Keratinocyte (primary cell): ENCODE data around the gene DISP1. TPM values are rescaled to one million over a fixed set of nuclear protein-coding genes. Genes with fewer than 3 reads are reported as not detected.

ENCODE experiments used
- DNase-seq: peaks from one replicate; pipeline ENCODE4 v3.0.0-alpha.2; 2011; ENCODE audit warnings: low read depth, missing footprints, low spot score
- FAIRE-seq: peaks from 2 replicates; lab custom pipeline; 2011; peaks lifted over from hg19 to GRCh38; lab: Jason Lieb, UNC
- H2AFZ ChIP-seq: 2 replicates; pipeline ENCODE4 v1.6.0; 2012; ENCODE audit warnings: low read length, control low read depth, inconsistent platforms; ENCODE audit not compliant: control insufficient read depth
- H3K27ac ChIP-seq: 2 replicates; pipeline ENCODE4 v1.5.1; 2011; ENCODE audit warnings: low read length; ENCODE audit not compliant: control insufficient read depth, insufficient read depth
- H3K27me3 ChIP-seq: 3 replicates; pipeline ENCODE4 v1.6.0; 2011; ENCODE audit warnings: low read length; ENCODE audit not compliant: control insufficient read depth, insufficient read depth; ENCODE audit errors: extremely low read depth
- H3K36me3 ChIP-seq, 2 experiments: 2 replicates in 1 of 2; 3 replicates in 1 of 2; pipeline ENCODE4 v1.5.1; 2011; ENCODE audit warnings: low read length in 2 of 2, mild to moderate bottlenecking in 1 of 2; ENCODE audit not compliant: control insufficient read depth in 2 of 2, insufficient read depth in 2 of 2; ENCODE audit errors: extremely low read depth in 1 of 2
- H3K4me1 ChIP-seq: 3 replicates; pipeline ENCODE4 v1.5.1; 2011; ENCODE audit warnings: low read length; ENCODE audit not compliant: control insufficient read depth, insufficient read depth; ENCODE audit errors: extremely low read depth
- H3K4me2 ChIP-seq: 3 replicates; pipeline ENCODE4 v1.6.0; 2011; ENCODE audit warnings: low read depth, low read length; ENCODE audit not compliant: control insufficient read depth, insufficient read depth; ENCODE audit errors: extremely low read depth
- H3K4me3 ChIP-seq, 3 experiments: fragments of 200-600 bp in 1 of 3; sonication (generic) in 1 of 3; 2 replicates in 2 of 3; 3 replicates in 1 of 3; pipeline ENCODE4 v1.5.1; 2011 to 2016; ENCODE audit warnings: low read length in 3 of 3, mild to moderate bottlenecking in 3 of 3, control low read depth in 2 of 3, inconsistent platforms in 1 of 3, low read depth in 1 of 3, mixed read lengths in 1 of 3, mixed run types in 1 of 3, moderate library complexity in 1 of 3; ENCODE audit not compliant: control insufficient read depth in 2 of 3, insufficient read depth in 2 of 3; ENCODE audit errors: extremely low read depth in 1 of 3
- H3K79me2 ChIP-seq: 2 replicates; pipeline ENCODE4 v1.6.0; 2012; ENCODE audit warnings: low read length; ENCODE audit not compliant: control insufficient read depth, insufficient read depth
- H3K9ac ChIP-seq: 3 replicates; pipeline ENCODE4 v1.6.0; 2011; ENCODE audit warnings: low read length; ENCODE audit not compliant: control insufficient read depth, insufficient read depth; ENCODE audit errors: extremely low read depth
- H3K9me1 ChIP-seq: 3 replicates; pipeline ENCODE4 v1.6.0; 2011; ENCODE audit warnings: low read length; ENCODE audit not compliant: control insufficient read depth, insufficient read depth; ENCODE audit errors: extremely low read depth
- H3K9me3 ChIP-seq: 2 replicates; pipeline ENCODE4 v1.5.1; 2012; ENCODE audit warnings: low read depth, low read length; ENCODE audit not compliant: control insufficient read depth
- H4K20me1 ChIP-seq: 3 replicates; pipeline ENCODE4 v1.6.0; 2011; ENCODE audit warnings: low read length; ENCODE audit not compliant: control insufficient read depth, insufficient read depth; ENCODE audit errors: extremely low read depth
- CTCF ChIP-seq, 3 experiments: IDR thresholded peaks in 1 of 3; conservative IDR thresholded peaks in 1 of 3; optimal IDR thresholded peaks in 1 of 3; 2 replicates in 2 of 3; 3 replicates in 1 of 3; pipeline versions ENCODE3 to v1.5.1; 2011; ENCODE audit warnings: low read length in 3 of 3, mild to moderate bottlenecking in 3 of 3, moderate library complexity in 2 of 3, control low read depth in 1 of 3, inconsistent platforms in 1 of 3; ENCODE audit not compliant: insufficient read depth in 2 of 3; ENCODE audit errors: extremely low read depth in 1 of 3
- EZH2 ChIP-seq: IDR thresholded peaks from one replicate; pipeline ENCODE4 v1.6.1; 2012; ENCODE audit warnings: inconsistent platforms, mild to moderate bottlenecking, low read length, moderate library complexity
- dilution Hi-C: fragments of 300-500 bp; cut with MboI; formaldehyde crosslinking; loops from one replicate; pipeline ENCODE4 v1.7.0; 2020; ENCODE audit warnings: low sequenced_read_pairs; ENCODE audit not compliant: extremely low pct_ligation_motif_present
- polyA plus RNA-seq, 5 experiments: library from polyadenylated mRNA; depleted of rRNA in 3 of 5; stranded (reverse) in 3 of 5; stranded (forward) in 1 of 5; unstranded in 1 of 5; fragments of >200 nt; gene quantifications; 1 replicate in 1 of 5; 2 replicates in 3 of 5; 3 replicates in 1 of 5; pipeline versions ENCODE4 v1.2.1 to v1.2.3, GENCODE V29; 2011 to 2012; ENCODE audit warnings: missing spikeins in 2 of 5, low read depth in 1 of 5, low replicate concordance in 1 of 5

DISP1 gene
- polyA plus RNA-seq, 1 donor (not counting 4 experiments of a cell fraction or from before 2014, with no cell fraction given): 1.3 TPM

GRCh38 chr1:222823695-222824094 lies 8.9 kb downstream of the DISP1 start:
- dilution Hi-C loops: no loop called here
- H4K20me1 ChIP-seq: no peaks in the 10 kb centered on the region
- DNase-seq (no peak), FAIRE-seq (no peak)
- H2AFZ ChIP-seq: no peak overlapping the region
- H3K4me3 ChIP-seq: no peak overlapping the region
- H3K4me1 ChIP-seq: peaks cover 7% of the 10 kb centered on the region
- TF ChIP-seq CTCF (optimal IDR thresholded peaks at IDR 0.05 in 1 of 3, IDR thresholded peaks at IDR 0.05 in 1 of 3, conservative IDR thresholded peaks at IDR 0.05 in 1 of 3; ENCODE audit: extremely low read depth in 1 of 3, insufficient read depth in 2 of 3, low read length in 3 of 3) (no peak), EZH2 (no peak)
- H3K9ac ChIP-seq: no peak overlapping the region
- no peaks in the 10 kb centered on the region for H3K27me3 ChIP-seq
- H3K9me3 ChIP-seq: no peaks in the 10 kb centered on the region
- H3K27ac ChIP-seq: no peak overlapping the region
- H3K79me2 ChIP-seq: no peaks in the 10 kb centered on the region
- H3K9me1 ChIP-seq: no peaks in the 10 kb centered on the region
- no peaks in the 10 kb centered on the region for H3K36me3 ChIP-seq
- H3K4me2 ChIP-seq: no peak overlapping the region

- Histone ChIP-seq H4K20me1 (no peaks in the 10 kb centered on the region), H3K4me3 (no peak overlapping the region), H3K27me3 (no peaks in the 10 kb centered on the region), H3K9ac (no peak overlapping the region), H3K36me3 (no peaks in the 10 kb centered on the region), H3K4me1 (peaks cover 7% of the 10 kb centered on the region), H3K9me3 (no peaks in the 10 kb centered on the region), H3K4me2 (no peak overlapping the region), H3K79me2 (no peaks in the 10 kb centered on the region), H3K9me1 (no peaks in the 10 kb centered on the region), H2AFZ (no peak overlapping the region), H3K27ac (no peak overlapping the region)
- DNase-seq (no peak), FAIRE-seq (no peak)
- dilution Hi-C loops: no loop called here
- TF ChIP-seq CTCF (optimal IDR thresholded peaks at IDR 0.05 in 1 of 3, IDR thresholded peaks at IDR 0.05 in 1 of 3, conservative IDR thresholded peaks at IDR 0.05 in 1 of 3; ENCODE audit: extremely low read depth in 1 of 3, insufficient read depth in 2 of 3, low read length in 3 of 3): no peak
- no peak for TF ChIP-seq EZH2
These were observed 9.8 kb downstream of the DISP1 start for GRCh38 chr1:222824641-222825040.
